ENCODE results near the gene TBKBP1.

- TF ChIP-seq CTCF (IDR thresholded peaks at IDR 0.05): no peak
- TF ChIP-seq EZH2 (IDR thresholded peaks at IDR 0.05): no peak
- no peak for TF ChIP-seq EZH2phosphoT487 (IDR thresholded peaks at IDR 0.05)
Measured at GRCh38 chr17:47682138-47682537, 11.8 kb upstream of the TBKBP1 start.

All from neural progenitor cell (in vitro differentiated cells).